HG02885 (cell line): ENCODE results near the gene MED27.
A peak's percentile ranks its signal among the peaks of the same experiment; 100 is the strongest.

ENCODE experiments used
- ATAC-seq: cut with Tn5 transposase; IDR thresholded peaks from one replicate; pipeline ENCODE4 v1.9.1; 2021; ENCODE audit warnings: mild to moderate bottlenecking; ENCODE audit not compliant: unreplicated experiment, poor library complexity

MED27 gene

GRCh38 chr9:132044176-132044875 is 35.3 kb downstream of the MED27 start:
- no peak for ATAC-seq

- ATAC-seq, result no peak
Observed at GRCh38 chr9:132043708-132044107, 36.0 kb downstream of the MED27 start.

- ATAC-seq, result no peak
Observed at GRCh38 chr9:132042324-132042723, 37.3 kb downstream of the MED27 start.

- ATAC-seq, result no peak
Observed at GRCh38 chr9:132041798-132042197, 37.9 kb downstream of the MED27 start.

- ATAC-seq, result no peak
Observed at GRCh38 chr9:132040808-132041207, 38.9 kb downstream of the MED27 start.

GRCh38 chr9:132040246-132040645 is 39.4 kb downstream of the MED27 start:
- no peak for ATAC-seq

GRCh38 chr9:132039284-132039683 is 40.4 kb downstream of the MED27 start:
- no peak for ATAC-seq

- no peak for ATAC-seq
Observed at GRCh38 chr9:132037458-132037857, 42.2 kb downstream of the MED27 start.

GRCh38 chr9:132036521-132036920 is 43.1 kb downstream of the MED27 start:
- no peak for ATAC-seq

- no peak for ATAC-seq
Observed at GRCh38 chr9:132035679-132036078, 44.0 kb downstream of the MED27 start.

GRCh38 chr9:132032238-132032950 is 47.3 kb downstream of the MED27 start:
- peak; percentile 37 for ATAC-seq

GRCh38 chr9:132031467-132032237 is 48.0 kb downstream of the MED27 start:
- no peak for ATAC-seq

GRCh38 chr9:132030626-132031325 is 48.9 kb downstream of the MED27 start:
- no peak for ATAC-seq

GRCh38 chr9:132027752-132028663 is 51.7 kb downstream of the MED27 start:
- ATAC-seq, result no peak

GRCh38 chr9:132026932-132027585 is 52.6 kb downstream of the MED27 start:
- no peak for ATAC-seq

- no peak for ATAC-seq
Observed at GRCh38 chr9:132025766-132026165, 53.9 kb downstream of the MED27 start.

GRCh38 chr9:132024589-132024988 is 55.1 kb downstream of the MED27 start:
- ATAC-seq, result no peak

- ATAC-seq, result no peak
Observed at GRCh38 chr9:132023419-132024180, 56.1 kb downstream of the MED27 start.
